Nephron (organoid): ENCODE measurements around the gene CLDN6.

Source experiments
- H3K27ac Mint-ChIP-seq, 3 experiments: 2 replicates each; pipeline ENCODE4 v1.8.0; 2020; ENCODE audit warnings: mixed read lengths in 3 of 3, mild to moderate bottlenecking in 2 of 3, moderate library complexity in 1 of 3
- H3K27me3 Mint-ChIP-seq: 2 replicates; pipeline ENCODE4 v1.8.0; 2021; ENCODE audit warnings: low read depth, mild to moderate bottlenecking, moderate library complexity, mixed read lengths
- H3K36me3 Mint-ChIP-seq: 2 replicates; pipeline ENCODE4 v1.8.0; 2020; ENCODE audit warnings: low read depth, mixed read lengths
- H3K4me1 Mint-ChIP-seq: 2 replicates; pipeline ENCODE4 v1.8.0; 2020; ENCODE audit warnings: mixed read lengths
- H3K4me3 Mint-ChIP-seq, 3 experiments: 2 replicates each; pipeline ENCODE4 v1.8.0; 2020; ENCODE audit warnings: mild to moderate bottlenecking in 3 of 3, mixed read lengths in 3 of 3, moderate library complexity in 2 of 3
- H3K9me3 Mint-ChIP-seq: 2 replicates; pipeline ENCODE4 v1.8.0; 2020; ENCODE audit warnings: mixed read lengths
- TF ChIP-seq, protein P1 (sequence below), 3 experiments: fragments of 200-600 bp; sonication (generic); IDR thresholded peaks; one replicate each; pipeline ENCODE4 v1.5.0; 2021; ENCODE audit warnings: antibody characterized with exemption in 3 of 3; ENCODE audit not compliant: unreplicated experiment in 3 of 3

CLDN6 gene

DNA sequence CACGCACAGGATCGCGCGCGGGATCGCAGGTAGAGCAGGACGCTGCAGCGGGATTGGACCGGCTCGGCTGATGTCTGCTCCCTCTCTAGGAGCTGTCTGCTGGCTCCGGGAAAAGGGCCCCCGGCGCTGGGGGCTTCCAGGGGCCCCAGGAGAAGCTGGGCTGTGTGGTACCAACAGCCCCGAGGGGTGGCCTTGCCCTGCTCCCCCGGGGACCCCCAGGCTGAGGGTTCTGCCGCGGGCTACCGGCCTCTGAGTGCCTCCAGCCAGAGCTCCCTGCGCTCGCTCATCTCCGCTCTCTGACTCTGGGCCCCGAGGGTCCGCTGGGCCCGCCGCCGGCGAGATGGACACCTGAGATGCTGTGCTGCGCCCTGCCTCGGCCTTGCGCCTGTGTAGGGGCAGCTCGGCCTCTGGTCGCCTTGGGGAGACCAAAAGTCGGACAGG is 50.2 kb downstream of the CLDN6 start:
- TF ChIP-seq, protein P1, sequence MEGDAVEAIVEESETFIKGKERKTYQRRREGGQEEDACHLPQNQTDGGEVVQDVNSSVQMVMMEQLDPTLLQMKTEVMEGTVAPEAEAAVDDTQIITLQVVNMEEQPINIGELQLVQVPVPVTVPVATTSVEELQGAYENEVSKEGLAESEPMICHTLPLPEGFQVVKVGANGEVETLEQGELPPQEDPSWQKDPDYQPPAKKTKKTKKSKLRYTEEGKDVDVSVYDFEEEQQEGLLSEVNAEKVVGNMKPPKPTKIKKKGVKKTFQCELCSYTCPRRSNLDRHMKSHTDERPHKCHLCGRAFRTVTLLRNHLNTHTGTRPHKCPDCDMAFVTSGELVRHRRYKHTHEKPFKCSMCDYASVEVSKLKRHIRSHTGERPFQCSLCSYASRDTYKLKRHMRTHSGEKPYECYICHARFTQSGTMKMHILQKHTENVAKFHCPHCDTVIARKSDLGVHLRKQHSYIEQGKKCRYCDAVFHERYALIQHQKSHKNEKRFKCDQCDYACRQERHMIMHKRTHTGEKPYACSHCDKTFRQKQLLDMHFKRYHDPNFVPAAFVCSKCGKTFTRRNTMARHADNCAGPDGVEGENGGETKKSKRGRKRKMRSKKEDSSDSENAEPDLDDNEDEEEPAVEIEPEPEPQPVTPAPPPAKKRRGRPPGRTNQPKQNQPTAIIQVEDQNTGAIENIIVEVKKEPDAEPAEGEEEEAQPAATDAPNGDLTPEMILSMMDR (IDR thresholded peaks at IDR 0.05; ENCODE audit: unreplicated experiment in 3 of 3): no peak
- peaks cover 18% of the 10 kb centered on the region for H3K4me1 Mint-ChIP-seq
- H3K27me3 Mint-ChIP-seq: peaks cover 31% of the 10 kb centered on the region
- no peaks in the 10 kb centered on the region for H3K36me3 Mint-ChIP-seq
- no peak overlapping the region for H3K27ac Mint-ChIP-seq
- H3K9me3 Mint-ChIP-seq: no peaks in the 10 kb centered on the region
- peak overlapping the region; percentile 80 to 87 (median 85) for H3K4me3 Mint-ChIP-seq

DNA sequence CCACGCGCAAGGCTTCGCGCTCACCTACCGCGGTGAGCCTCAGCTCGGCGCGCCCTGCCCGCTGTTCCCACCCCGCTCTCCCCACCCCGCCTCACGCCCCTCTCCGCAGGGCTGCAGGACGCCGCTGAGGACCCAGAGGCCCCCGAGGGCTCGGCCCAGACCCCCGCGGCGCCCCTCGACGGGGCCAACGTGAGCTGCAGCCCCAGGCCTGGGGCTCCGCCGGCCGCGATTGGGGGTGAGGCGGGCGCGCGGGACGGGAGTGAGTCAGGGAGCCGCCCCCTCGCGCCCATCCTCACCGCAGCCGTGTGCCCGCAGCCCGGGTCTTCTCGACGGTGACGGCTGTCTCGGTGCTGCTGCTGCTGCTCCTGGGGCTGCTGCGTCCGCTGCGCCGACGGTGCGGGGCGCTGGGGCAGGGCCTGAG is 50.8 kb downstream of the CLDN6 start:
- no peaks in the 10 kb centered on the region for H3K9me3 Mint-ChIP-seq
- H3K4me3 Mint-ChIP-seq: no peak overlapping the region
- H3K27me3 Mint-ChIP-seq: peaks cover 31% of the 10 kb centered on the region
- H3K27ac Mint-ChIP-seq: no peak overlapping the region
- H3K4me1 Mint-ChIP-seq: peaks cover 12% of the 10 kb centered on the region
- TF ChIP-seq, protein P1 (IDR thresholded peaks at IDR 0.05; ENCODE audit: unreplicated experiment in 3 of 3): no peak
- no peaks in the 10 kb centered on the region for H3K36me3 Mint-ChIP-seq

DNA sequence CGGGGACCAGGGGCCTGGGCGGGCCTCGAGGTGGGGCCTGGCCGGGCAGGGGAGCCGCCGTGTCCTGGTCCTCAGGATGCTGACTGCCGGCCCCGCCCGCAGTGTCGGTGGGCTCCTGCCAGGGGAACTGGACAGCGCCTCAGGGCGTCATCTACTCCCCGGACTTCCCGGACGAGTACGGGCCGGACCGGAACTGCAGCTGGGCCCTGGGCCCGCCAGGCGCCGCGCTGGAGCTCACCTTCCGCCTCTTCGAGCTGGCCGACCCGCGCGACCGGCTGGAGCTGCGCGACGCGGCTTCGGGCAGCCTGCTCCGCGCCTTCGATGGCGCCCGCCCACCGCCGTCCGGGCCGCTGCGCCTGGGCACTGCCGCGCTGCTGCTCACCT is 51.2 kb downstream of the CLDN6 start:
- no peaks in the 10 kb centered on the region for H3K9me3 Mint-ChIP-seq
- H3K4me3 Mint-ChIP-seq: no peak overlapping the region
- peaks cover 8% of the 10 kb centered on the region for H3K4me1 Mint-ChIP-seq
- H3K27me3 Mint-ChIP-seq: peaks cover 35% of the 10 kb centered on the region
- TF ChIP-seq, protein P1 (IDR thresholded peaks at IDR 0.05; ENCODE audit: unreplicated experiment in 3 of 3): no peak
- no peak overlapping the region for H3K27ac Mint-ChIP-seq
- no peaks in the 10 kb centered on the region for H3K36me3 Mint-ChIP-seq

DNA sequence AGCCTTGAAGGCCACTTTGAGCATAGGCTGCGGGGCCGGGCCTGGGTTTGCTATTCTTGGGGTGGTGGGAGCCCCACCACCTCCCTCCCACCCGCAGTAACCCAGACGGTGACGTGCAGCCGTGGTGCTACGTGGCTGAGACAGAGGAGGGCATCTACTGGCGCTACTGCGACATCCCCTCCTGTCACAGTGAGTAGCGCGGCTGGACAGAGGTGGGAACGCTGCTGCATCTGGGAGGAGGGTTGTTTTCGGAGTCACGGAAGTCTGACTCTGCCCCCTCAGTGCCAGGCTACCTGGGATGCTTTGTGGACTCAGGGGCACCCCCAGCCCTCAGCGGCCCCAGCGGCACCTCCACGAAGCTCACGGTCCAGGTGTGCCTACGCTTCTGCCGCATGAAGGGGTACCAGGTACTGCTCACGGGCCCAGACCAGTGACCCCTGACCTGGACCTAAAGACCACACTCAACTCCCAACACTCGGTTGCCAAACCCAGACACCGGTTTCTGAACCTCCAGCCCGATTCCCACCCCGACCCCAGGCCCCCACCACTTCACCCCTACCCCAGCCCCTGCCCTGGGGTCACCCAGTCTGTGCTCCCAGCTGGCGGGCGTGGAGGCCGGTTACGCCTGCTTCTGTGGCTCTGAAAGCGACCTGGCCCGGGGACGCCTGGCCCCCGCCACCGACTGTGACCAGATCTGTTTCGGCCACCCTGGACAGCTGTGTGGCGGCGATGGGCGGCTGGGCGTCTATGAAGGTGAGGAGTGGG is 51.8 kb downstream of the CLDN6 start:
- Mint-ChIP-seq H3K36me3 (no peaks in the 10 kb centered on the region), H3K27ac (no peak overlapping the region), H3K27me3 (peaks cover 38% of the 10 kb centered on the region), H3K4me3 (peak overlapping the region; percentile 61 to 95 (median 77)), H3K9me3 (no peaks in the 10 kb centered on the region), H3K4me1 (peaks cover 8% of the 10 kb centered on the region)
- TF ChIP-seq, protein P1 (IDR thresholded peaks at IDR 0.05; ENCODE audit: unreplicated experiment in 3 of 3): no peak
